PC-9 (cell line): ENCODE measurements around the gene ANAPC10. TPM values are rescaled to one million over a fixed set of nuclear protein-coding genes. Genes with fewer than 3 reads are reported as not detected.

ENCODE experiments used
- BruUV-seq: library from RNA; stranded (reverse); fragments of 400-500 nt; replicated peaks from 2 replicates; lab custom pipeline; 2021; lab: Mats Ljungman, UMichigan
- CTCF ChIA-PET: fragments of 300-600 bp; sonication (Branson Sonifier 250); formaldehyde crosslinking; loops from one replicate; lab custom pipeline; 2022; ENCODE audit warnings: antibody characterized with exemption; lab: Charles Lee
- POLR2A ChIA-PET: fragments of 300-600 bp; sonication (Branson Sonifier 250); formaldehyde crosslinking; loops from one replicate; lab custom pipeline; 2022; ENCODE audit warnings: antibody characterized with exemption; ENCODE audit not compliant: unreplicated experiment; lab: Charles Lee
- DNase-seq, 2 experiments: peaks; one replicate each; pipeline versions ENCODE4 v3.0.0 to v3.0.0-alpha.2; 2015 to 2022; ENCODE audit warnings: mixed read lengths in 1 of 2
- H2AFZ ChIP-seq: fragments of 200-600 bp; sonication (generic); 2 replicates; pipeline ENCODE4 v1.8.1; 2017; ENCODE audit warnings: antibody characterized with exemption
- H3F3A ChIP-seq: fragments of 200-600 bp; sonication (generic); 2 replicates; pipeline ENCODE4 v1.8.1; 2017; ENCODE audit warnings: antibody characterized with exemption, mild to moderate bottlenecking, low read depth; ENCODE audit not compliant: insufficient read depth
- H3K27ac ChIP-seq: fragments of 200-600 bp; sonication (generic); 2 replicates; pipeline ENCODE4 v1.6.1; 2016; ENCODE audit warnings: mixed run types
- H3K27me3 ChIP-seq: fragments of 200-600 bp; sonication (generic); 2 replicates; pipeline ENCODE4 v1.6.1; 2016; ENCODE audit warnings: low read depth, mixed run types; ENCODE audit not compliant: insufficient read depth
- H3K36me3 ChIP-seq: fragments of 200-600 bp; sonication (generic); 2 replicates; pipeline ENCODE4 v1.6.1; 2016; ENCODE audit warnings: low read depth, mixed run types
- H3K4me1 ChIP-seq: fragments of 200-600 bp; sonication (generic); replicated peaks from 2 replicates; pipeline ENCODE4 v1.6.1; 2016; ENCODE audit warnings: mixed run types; ENCODE audit not compliant: insufficient read depth
- H3K4me2 ChIP-seq: fragments of 200-600 bp; sonication (generic); 2 replicates; pipeline ENCODE4 v1.6.1; 2017; ENCODE audit warnings: mixed run types
- H3K4me3 ChIP-seq: fragments of 200-600 bp; sonication (generic); 2 replicates; pipeline ENCODE4 v1.6.1; 2016; ENCODE audit warnings: mixed run types
- H3K79me2 ChIP-seq: fragments of 200-600 bp; sonication (generic); 2 replicates; pipeline ENCODE4 v1.6.1; 2017; ENCODE audit warnings: low read depth, mixed run types
- H3K9me2 ChIP-seq: fragments of 200-600 bp; sonication (generic); 2 replicates; pipeline ENCODE4 v1.8.1; 2017; ENCODE audit warnings: mild to moderate bottlenecking; ENCODE audit not compliant: insufficient read depth
- H3K9me3 ChIP-seq: fragments of 200-600 bp; sonication (generic); 2 replicates; pipeline ENCODE4 v1.8.1; 2016; ENCODE audit warnings: low read depth; ENCODE audit not compliant: insufficient read depth
- H4K20me1 ChIP-seq: fragments of 200-600 bp; sonication (generic); 2 replicates; pipeline ENCODE4 v1.8.1; 2017; ENCODE audit not compliant: insufficient read depth
- CTCF ChIP-seq: fragments of 200-600 bp; sonication (generic); conservative IDR thresholded peaks from 2 replicates; pipeline ENCODE4 v1.6.1; 2017; ENCODE audit warnings: mixed run types, antibody characterized with exemption, mild to moderate bottlenecking, moderate library complexity
- EZH2 ChIP-seq: fragments of 200-600 bp; sonication (generic); IDR thresholded peaks from 2 replicates; pipeline ENCODE4 v1.8.0; 2017; ENCODE audit warnings: antibody characterized with exemption, low read depth
- intact Hi-C: fragments of 100-400 bp; cut with micrococcal nuclease; formaldehyde crosslinking; loops from one replicate; pipeline ENCODE4 v1.10.0; 2022; ENCODE audit not compliant: unreplicated experiment
- total RNA-seq: library from RNA; stranded (reverse); gene quantifications from 2 replicates; pipeline ENCODE4 v1.2.3, GENCODE V29; 2021

The ANAPC10 gene
- total RNA-seq, 1 experiment from 2014 or later, result 20.2 TPM

DNA sequence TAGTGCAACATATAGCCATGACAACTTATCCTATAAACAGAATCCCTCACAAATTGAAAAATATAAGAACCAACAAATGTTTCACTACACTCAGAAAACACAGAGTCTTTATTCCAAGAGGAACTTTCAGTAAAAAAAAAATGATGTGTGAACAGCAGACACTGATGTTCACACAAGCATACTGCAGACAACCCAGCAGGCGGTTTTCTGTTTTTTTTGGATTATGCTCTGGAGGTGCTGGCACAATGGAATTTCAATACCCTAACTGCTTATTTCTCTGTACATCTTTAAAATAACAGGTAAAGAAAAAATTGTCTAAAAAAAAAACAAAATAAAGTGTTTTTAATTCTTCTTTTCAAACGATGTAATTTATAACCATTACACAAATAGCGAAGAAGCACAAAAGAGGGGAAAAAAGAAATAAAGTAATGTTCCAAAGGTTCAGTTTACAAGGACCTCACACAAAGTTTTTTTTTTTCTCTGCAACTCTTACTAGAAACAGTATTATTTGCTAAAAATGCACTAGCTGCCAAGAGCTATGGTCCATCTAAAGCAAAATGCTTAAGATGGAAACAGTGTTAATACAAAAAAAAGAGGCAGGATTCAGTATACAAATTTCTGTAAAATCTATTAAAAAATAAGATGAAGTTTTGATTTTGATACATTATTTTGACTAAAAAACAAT lies 55.3 kb downstream of the ANAPC10 start:
- ChIA-PET POLR2A (no interaction called here), CTCF (no interaction called here)
- BruUV-seq, result no TSS peak
- no peak overlapping the region for H3K27ac ChIP-seq
- no peaks in the 10 kb centered on the region for H4K20me1 ChIP-seq
- H3F3A ChIP-seq, result no peaks in the 10 kb centered on the region
- H3K4me3 ChIP-seq, result no peak overlapping the region
- no peaks in the 10 kb centered on the region for H3K36me3 ChIP-seq
- H3K9me2 ChIP-seq, result no peaks in the 10 kb centered on the region
- no peaks in the 10 kb centered on the region for H3K79me2 ChIP-seq
- no peak overlapping the region for H2AFZ ChIP-seq
- intact Hi-C loops, result no loop called here
- H3K27me3 ChIP-seq, result no peaks in the 10 kb centered on the region
- no peaks in the 10 kb centered on the region for H3K9me3 ChIP-seq
- DNase-seq, result no peak
- no peaks in the 10 kb centered on the region for H3K4me1 ChIP-seq
- TF ChIP-seq CTCF (no peak), EZH2 (no peak)
- no peak overlapping the region for H3K4me2 ChIP-seq

GRCh38 chr4:145041378-145041777 lies 56.6 kb downstream of the ANAPC10 start:
- BruUV-seq, result no TSS peak
- Histone ChIP-seq H3K9me2 (no peaks in the 10 kb centered on the region), H3K4me2 (no peak overlapping the region), H3K4me3 (no peak overlapping the region), H3K9me3 (no peaks in the 10 kb centered on the region), H2AFZ (no peak overlapping the region), H4K20me1 (no peaks in the 10 kb centered on the region), H3K27ac (no peak overlapping the region), H3K4me1 (no peaks in the 10 kb centered on the region), H3K36me3 (no peaks in the 10 kb centered on the region), H3K79me2 (no peaks in the 10 kb centered on the region), H3K27me3 (no peaks in the 10 kb centered on the region), H3F3A (no peaks in the 10 kb centered on the region)
- TF ChIP-seq EZH2 (no peak), CTCF (no peak)
- no peak for DNase-seq
- intact Hi-C loops, result no loop called here
- ChIA-PET CTCF (no interaction called here), POLR2A (no interaction called here)

DNA sequence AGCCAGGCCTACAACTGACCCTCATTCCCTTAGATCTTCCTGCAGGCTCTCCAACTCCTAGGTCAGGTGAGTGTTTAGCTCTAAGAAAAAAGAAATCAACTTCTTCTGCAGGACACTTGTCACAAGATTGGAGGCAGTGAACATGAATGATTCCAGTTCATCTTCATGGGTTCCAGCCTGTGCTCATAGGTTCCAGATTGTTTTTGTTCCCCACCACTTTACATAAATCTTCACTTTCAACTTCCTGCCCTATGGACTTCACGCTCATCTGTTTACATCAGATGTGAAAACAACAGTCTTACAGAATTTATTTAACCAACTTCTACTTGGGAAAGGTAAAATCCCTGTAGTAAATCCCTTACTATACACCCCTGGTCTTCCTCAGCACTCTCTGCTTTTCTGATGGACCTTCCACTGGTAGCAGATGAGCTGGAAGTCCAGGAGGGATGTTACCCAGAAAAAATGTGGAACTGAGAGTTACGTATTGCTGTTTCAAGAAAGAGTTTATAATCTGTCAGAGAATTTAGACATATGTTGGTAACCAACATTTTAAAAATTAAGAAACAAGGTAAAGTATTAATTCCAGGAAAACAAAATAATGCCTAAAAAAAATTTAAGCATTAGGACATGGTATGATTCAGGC lies 62.4 kb downstream of the ANAPC10 start:
- Histone ChIP-seq H3K4me1 (no peaks in the 10 kb centered on the region), H2AFZ (no peak overlapping the region), H3K9me3 (no peaks in the 10 kb centered on the region), H3K79me2 (no peaks in the 10 kb centered on the region), H4K20me1 (no peaks in the 10 kb centered on the region), H3K4me3 (no peak overlapping the region), H3K9me2 (no peaks in the 10 kb centered on the region), H3K4me2 (no peak overlapping the region), H3K27ac (no peak overlapping the region), H3K27me3 (no peaks in the 10 kb centered on the region), H3K36me3 (no peaks in the 10 kb centered on the region), H3F3A (no peaks in the 10 kb centered on the region)
- intact Hi-C loops, result no loop called here
- CTCF ChIA-PET, result no interaction called here
- DNase-seq, result no peak
- POLR2A ChIA-PET, result no interaction called here
- no TSS peak for BruUV-seq
- TF ChIP-seq CTCF, result no peak
- TF ChIP-seq EZH2, result no peak
